H9 (cell line): ENCODE results near the gene NODAL. TPM values are rescaled to one million over a fixed set of nuclear protein-coding genes. Genes with fewer than 3 reads are reported as not detected.

ENCODE experiments used
- DNase-seq: peaks from one replicate; pipeline ENCODE4 v3.0.0-alpha.2; 2017
- H2AFZ ChIP-seq: one replicate; pipeline ENCODE4 v1.6.1; 2013; ENCODE audit warnings: mild to moderate bottlenecking, low read length, control low read depth, moderate library complexity
- H2AK5ac ChIP-seq: 2 replicates; pipeline ENCODE4 v1.6.1; 2013; ENCODE audit warnings: low read length, control low read depth, mixed read lengths; ENCODE audit not compliant: insufficient read length
- H2BK120ac ChIP-seq: one replicate; pipeline ENCODE4 v1.6.1; 2013; ENCODE audit warnings: low read depth, mild to moderate bottlenecking, low read length, control low read depth, inconsistent platforms; ENCODE audit not compliant: poor library complexity, severe bottlenecking
- H2BK12ac ChIP-seq: 2 replicates; pipeline ENCODE4 v1.6.1; 2013; ENCODE audit warnings: low read length, control low read depth, mixed read lengths, low read depth; ENCODE audit not compliant: insufficient read length
- H2BK15ac ChIP-seq: 2 replicates; pipeline ENCODE4 v1.6.1; 2013; ENCODE audit warnings: low read depth, low read length, control low read depth
- H2BK20ac ChIP-seq: one replicate; pipeline ENCODE4 v1.6.1; 2013; ENCODE audit warnings: low read depth, mild to moderate bottlenecking, low read length, control low read depth, inconsistent platforms; ENCODE audit not compliant: poor library complexity, severe bottlenecking
- H2BK5ac ChIP-seq: 2 replicates; pipeline ENCODE4 v1.6.1; 2013; ENCODE audit warnings: low read length, control low read depth, mixed read lengths; ENCODE audit not compliant: insufficient read length
- H3K14ac ChIP-seq: 2 replicates; pipeline ENCODE4 v1.6.1; 2013; ENCODE audit warnings: low read length, control low read depth; ENCODE audit not compliant: insufficient read depth
- H3K18ac ChIP-seq: 2 replicates; pipeline ENCODE4 v1.6.1; 2013; ENCODE audit warnings: low read depth, mild to moderate bottlenecking, mixed read lengths, low read length, control low read depth; ENCODE audit not compliant: insufficient read length
- H3K23ac ChIP-seq: 2 replicates; pipeline ENCODE4 v1.6.1; 2013; ENCODE audit warnings: low read length, control low read depth, mixed read lengths, low read depth; ENCODE audit not compliant: insufficient read length
- H3K23me2 ChIP-seq: 2 replicates; pipeline ENCODE4 v1.6.1; 2013; ENCODE audit warnings: low read depth, mild to moderate bottlenecking, mixed read lengths, low read length, control low read depth; ENCODE audit not compliant: insufficient read length, poor library complexity, severe bottlenecking
- H3K27ac ChIP-seq: 2 replicates; pipeline ENCODE4 v1.5.1; 2013; ENCODE audit warnings: low read length, control low read depth, mixed read lengths, low read depth; ENCODE audit not compliant: insufficient read length
- H3K27me3 ChIP-seq: 2 replicates; pipeline ENCODE4 v1.6.1; 2013; ENCODE audit warnings: low read length, control low read depth, inconsistent platforms; ENCODE audit not compliant: insufficient read depth
- H3K4ac ChIP-seq: 2 replicates; pipeline ENCODE4 v1.6.1; 2013; ENCODE audit warnings: low read depth, mild to moderate bottlenecking, control low read depth, inconsistent platforms, low read length, moderate library complexity
- H3K4me1 ChIP-seq: 2 replicates; pipeline ENCODE4 v1.6.1; 2013; ENCODE audit warnings: low read length, control low read depth, inconsistent platforms; ENCODE audit not compliant: insufficient read depth
- H3K4me2 ChIP-seq: 2 replicates; pipeline ENCODE4 v1.6.1; 2013; ENCODE audit warnings: low read length, control low read depth, mixed read lengths; ENCODE audit not compliant: insufficient read length, insufficient read depth
- H3K56ac ChIP-seq: 2 replicates; pipeline ENCODE4 v1.6.1; 2013; ENCODE audit warnings: low read depth, mild to moderate bottlenecking, mixed read lengths, low read length, control low read depth; ENCODE audit not compliant: insufficient read length
- H3K79me1 ChIP-seq: 2 replicates; pipeline ENCODE4 v1.6.1; 2013; ENCODE audit warnings: low read depth, mild to moderate bottlenecking, moderate library complexity, low read length, control low read depth, inconsistent platforms; ENCODE audit not compliant: insufficient read depth, poor library complexity, severe bottlenecking
- H3K79me2 ChIP-seq: 2 replicates; pipeline ENCODE4 v1.6.1; 2013; ENCODE audit warnings: low read length, control low read depth, inconsistent platforms; ENCODE audit not compliant: insufficient read depth
- H3K9ac ChIP-seq: 2 replicates; pipeline ENCODE4 v1.6.1; 2013; ENCODE audit warnings: low read length, control low read depth, mixed read lengths; ENCODE audit not compliant: insufficient read length; ENCODE audit errors: extremely low read depth
- H3K9me3 ChIP-seq: one replicate; pipeline ENCODE4 v1.6.1; 2013; ENCODE audit warnings: low read depth, low read length, inconsistent platforms; ENCODE audit not compliant: control insufficient read depth
- H3T11ph ChIP-seq: one replicate; pipeline ENCODE4 v1.6.1; 2013; ENCODE audit warnings: mild to moderate bottlenecking, low read length, control low read depth, inconsistent platforms
- H4K20me1 ChIP-seq: one replicate; pipeline ENCODE4 v1.6.1; 2013; ENCODE audit not compliant: control insufficient read depth, insufficient read length, insufficient read depth
- H4K5ac ChIP-seq: 2 replicates; pipeline ENCODE4 v1.6.1; 2013; ENCODE audit warnings: low read depth, mild to moderate bottlenecking, mixed read lengths, low read length, control low read depth; ENCODE audit not compliant: insufficient read length
- H4K8ac ChIP-seq: replicated peaks from 2 replicates; pipeline ENCODE4 v1.6.1; 2013; ENCODE audit warnings: low read length, control low read depth, mixed read lengths, low read depth; ENCODE audit not compliant: insufficient read length
- H4K91ac ChIP-seq: 2 replicates; pipeline ENCODE4 v1.6.1; 2013; ENCODE audit warnings: low read depth, mild to moderate bottlenecking, moderate library complexity, mixed read lengths, low read length, control low read depth; ENCODE audit not compliant: insufficient read length
- H3K27ac Mint-ChIP-seq, 3 experiments: 2 replicates in 2 of 3; 3 replicates in 1 of 3; pipeline ENCODE4 v1.8.0; 2020 to 2021; ENCODE audit warnings: mixed read lengths in 3 of 3, mild to moderate bottlenecking in 1 of 3, moderate library complexity in 1 of 3
- H3K27me3 Mint-ChIP-seq: 2 replicates; pipeline ENCODE4 v1.8.0; 2021; ENCODE audit warnings: low read depth, mild to moderate bottlenecking, moderate library complexity, mixed read lengths
- H3K36me3 Mint-ChIP-seq, 3 experiments: 2 replicates in 2 of 3; 3 replicates in 1 of 3; pipeline ENCODE4 v1.8.0; 2020 to 2021; ENCODE audit warnings: low read depth in 3 of 3, mixed read lengths in 3 of 3; ENCODE audit not compliant: insufficient read depth in 1 of 3
- H3K4me1 Mint-ChIP-seq, 2 experiments: 2 replicates each; pipeline ENCODE4 v1.8.0; 2020; ENCODE audit warnings: mixed read lengths in 2 of 2
- H3K4me3 Mint-ChIP-seq, 2 experiments: 2 replicates in 1 of 2; 3 replicates in 1 of 2; pipeline ENCODE4 v1.8.0; 2020 to 2021; ENCODE audit warnings: mild to moderate bottlenecking in 2 of 2, mixed read lengths in 2 of 2, moderate library complexity in 1 of 2
- H3K9me3 Mint-ChIP-seq, 2 experiments: 2 replicates in 1 of 2; 3 replicates in 1 of 2; pipeline ENCODE4 v1.8.0; 2020; ENCODE audit warnings: mild to moderate bottlenecking in 2 of 2, mixed read lengths in 2 of 2, moderate library complexity in 1 of 2
- WGBS: extraction: QIAGEN DNeasy Blood & Tissue Kit; methylation state at CpG from one replicate; pipeline ENCODE4 v1.1.7; 2013; ENCODE audit warnings: missing lambda C conversion rate, low lambda C conversion rate, mixed read lengths; ENCODE audit not compliant: insufficient read length; ENCODE audit errors: extremely low coverage; 5-methylcytosine and 5-hydroxymethylcytosine counted together
- total RNA-seq: library from RNA; stranded (reverse); gene quantifications from 2 replicates; pipeline ENCODE4 v1.2.1, GENCODE V29; 2021
- TF ChIP-seq, protein P1 (sequence below): fragments of 200-600 bp; sonication (generic); conservative IDR thresholded peaks from 3 replicates; pipeline ENCODE4 v1.8.0; 2021; ENCODE audit warnings: antibody characterized with exemption, mild to moderate bottlenecking

Gene NODAL
- total RNA-seq, 1 experiment from 2014 or later, result 80.7 TPM

GRCh38 chr10:70441895-70442309 lies 421 bp upstream of the NODAL start:
- peaks cover 14% of the 10 kb centered on the region for H3K23me2 ChIP-seq
- peak overlapping the region; percentile 3 for H3K18ac ChIP-seq
- H3K27me3 ChIP-seq, result peaks cover 7% of the 10 kb centered on the region; the same call in 1 of the 2 replicates
- Mint-ChIP-seq H3K9me3 (peaks cover 0 to 4% of the 10 kb centered on the region in 2 experiments; a peak in 2 of 5 replicates), H3K4me3 (peak overlapping the region; percentile 74 to 75), H3K27ac (peak overlapping the region in 1 of 3 experiments; percentile 14; a peak in 1 of 7 replicates), H3K36me3 (peaks cover 0 to 23% (median 2%) of the 10 kb centered on the region in 3 experiments; a peak in 2 of 7 replicates), H3K27me3 (peaks cover 50% of the 10 kb centered on the region), H3K4me1 (peaks cover 50 to 55% of the 10 kb centered on the region in 2 experiments)
- WGBS, result no CpG with 5 or more reads among the region's 12 CpGs
- no peak overlapping the region for H3K9ac ChIP-seq
- no peak overlapping the region for H2BK120ac ChIP-seq
- no peak overlapping the region for H3K27ac ChIP-seq
- H3K4me2 ChIP-seq, result peak overlapping the region; percentile 66
- H4K5ac ChIP-seq, result no peak overlapping the region
- H3K56ac ChIP-seq, result no peak overlapping the region
- H3K14ac ChIP-seq, result 0 out of 2 replicates have a peak overlapping the region, but pooled peaks have one; percentile 2
- no peak overlapping the region for H2BK15ac ChIP-seq
- H2BK12ac ChIP-seq, result no peak overlapping the region
- no peak overlapping the region for H3K23ac ChIP-seq
- H3T11ph ChIP-seq, result no peak overlapping the region
- H2BK20ac ChIP-seq, result no peak overlapping the region
- H3K9me3 ChIP-seq, result no peaks in the 10 kb centered on the region
- peaks cover 3% of the 10 kb centered on the region; the same call in 1 of the 2 replicates for H3K79me2 ChIP-seq
- no peak for DNase-seq
- H3K4ac ChIP-seq, result no peak overlapping the region
- no peak overlapping the region for H2AFZ ChIP-seq
- no peak overlapping the region for H2AK5ac ChIP-seq
- TF ChIP-seq, protein P1, sequence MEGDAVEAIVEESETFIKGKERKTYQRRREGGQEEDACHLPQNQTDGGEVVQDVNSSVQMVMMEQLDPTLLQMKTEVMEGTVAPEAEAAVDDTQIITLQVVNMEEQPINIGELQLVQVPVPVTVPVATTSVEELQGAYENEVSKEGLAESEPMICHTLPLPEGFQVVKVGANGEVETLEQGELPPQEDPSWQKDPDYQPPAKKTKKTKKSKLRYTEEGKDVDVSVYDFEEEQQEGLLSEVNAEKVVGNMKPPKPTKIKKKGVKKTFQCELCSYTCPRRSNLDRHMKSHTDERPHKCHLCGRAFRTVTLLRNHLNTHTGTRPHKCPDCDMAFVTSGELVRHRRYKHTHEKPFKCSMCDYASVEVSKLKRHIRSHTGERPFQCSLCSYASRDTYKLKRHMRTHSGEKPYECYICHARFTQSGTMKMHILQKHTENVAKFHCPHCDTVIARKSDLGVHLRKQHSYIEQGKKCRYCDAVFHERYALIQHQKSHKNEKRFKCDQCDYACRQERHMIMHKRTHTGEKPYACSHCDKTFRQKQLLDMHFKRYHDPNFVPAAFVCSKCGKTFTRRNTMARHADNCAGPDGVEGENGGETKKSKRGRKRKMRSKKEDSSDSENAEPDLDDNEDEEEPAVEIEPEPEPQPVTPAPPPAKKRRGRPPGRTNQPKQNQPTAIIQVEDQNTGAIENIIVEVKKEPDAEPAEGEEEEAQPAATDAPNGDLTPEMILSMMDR, result no peak
- H2BK5ac ChIP-seq, result no peak overlapping the region
- no peak overlapping the region for H4K8ac ChIP-seq
- no peaks in the 10 kb centered on the region for H3K79me1 ChIP-seq
- no peaks in the 10 kb centered on the region for H4K20me1 ChIP-seq
- H3K4me1 ChIP-seq, result peaks cover 9% of the 10 kb centered on the region; the same call in 1 of the 2 replicates
- no peak overlapping the region for H4K91ac ChIP-seq
